Fibroblast of peridontal ligament (primary cell): ENCODE data around the gene PADI3.
"Not testable (repeated sequence)": the region's sequence is repeated elsewhere in the genome, so short reads cannot be mapped to it uniquely, and the experiment has no call there.

Source experiments
- DNase-seq: peaks from one replicate; pipeline ENCODE4 v3.0.0-alpha.2; 2010; ENCODE audit errors: extremely low read depth

PADI3 gene

GRCh38 chr1:17305576-17306095 is 56.7 kb downstream of the PADI3 start:
- no peak for DNase-seq

- no peak for DNase-seq
Measured at GRCh38 chr1:17306407-17306806, 57.5 kb downstream of the PADI3 start.

GRCh38 chr1:17306921-17307320 is 58.0 kb downstream of the PADI3 start:
- no peak for DNase-seq

- DNase-seq, result no peak
Measured at GRCh38 chr1:17307329-17307728, 58.4 kb downstream of the PADI3 start.

- no peak for DNase-seq
Measured at GRCh38 chr1:17307946-17308345, 59.0 kb downstream of the PADI3 start, which contains the start of gene PADI4. Gene PADI4 (plus strand): TSS chr1:17308197. CDS start chr1:17308223, 26 bp downstream.

- DNase-seq, result no peak
Measured at GRCh38 chr1:17308593-17308992, 59.7 kb downstream of the PADI3 start.

GRCh38 chr1:17309426-17310067 is 60.6 kb downstream of the PADI3 start:
- DNase-seq, result no peak

- DNase-seq, result no peak
Measured at GRCh38 chr1:17310068-17310640, 61.3 kb downstream of the PADI3 start.

GRCh38 chr1:17313530-17314309 is 64.8 kb downstream of the PADI3 start:
- DNase-seq, result no peak

GRCh38 chr1:17314491-17314971 is 65.6 kb downstream of the PADI3 start:
- no peak for DNase-seq

- no peak for DNase-seq
Measured at GRCh38 chr1:17315542-17316130, 66.7 kb downstream of the PADI3 start.

- DNase-seq, result no peak
Measured at GRCh38 chr1:17316704-17317103, 67.8 kb downstream of the PADI3 start.

- DNase-seq, result no peak
Measured at GRCh38 chr1:17318262-17318661, 69.4 kb downstream of the PADI3 start.

GRCh38 chr1:17319561-17320350 is 70.9 kb downstream of the PADI3 start:
- no peak for DNase-seq

- DNase-seq, result not testable (repeated sequence)
Measured at GRCh38 chr1:17321857-17322390, 73.0 kb downstream of the PADI3 start.

GRCh38 chr1:17328855-17329254 is 80.0 kb downstream of the PADI3 start:
- DNase-seq, result no peak

- DNase-seq, result no peak
Measured at GRCh38 chr1:17329610-17330009, 80.7 kb downstream of the PADI3 start.

GRCh38 chr1:17330856-17331255 is 82.0 kb downstream of the PADI3 start:
- DNase-seq, result no peak

GRCh38 chr1:17333081-17333480 is 84.2 kb downstream of the PADI3 start:
- no peak for DNase-seq
